22Rv1 (cell line): ENCODE results near the gene EGR2.
"Not testable (repeated sequence)": the region's sequence is repeated elsewhere in the genome, so short reads cannot be mapped to it uniquely, and the experiment has no call there.

Source experiments
- H3K27ac ChIP-seq: fragments of 450-650 bp; 2 replicates; pipeline ENCODE4 v1.5.1; 2017
- CTCF ChIP-seq: fragments of 450-650 bp; IDR thresholded peaks from 2 replicates; pipeline ENCODE4 v1.5.1; 2017; ENCODE audit warnings: mild to moderate bottlenecking
- ZFX ChIP-seq: fragments of 450-650 bp; IDR thresholded peaks from 2 replicates; pipeline ENCODE4 v1.6.1; 2017; ENCODE audit warnings: antibody characterized with exemption, borderline replicate concordance

EGR2 gene

GRCh38 chr10:62794306-62794705 lies 21.9 kb downstream of the EGR2 start:
- TF ChIP-seq CTCF (no peak), ZFX (no peak)
- no peak overlapping the region for H3K27ac ChIP-seq

- TF ChIP-seq ZFX (no peak), CTCF (no peak)
- no peak overlapping the region for H3K27ac ChIP-seq
Observed at GRCh38 chr10:62792261-62792660, 23.9 kb downstream of the EGR2 start.

GRCh38 chr10:62790571-62790970 lies 25.6 kb downstream of the EGR2 start:
- H3K27ac ChIP-seq, result no peak overlapping the region
- TF ChIP-seq CTCF (no peak), ZFX (no peak)

GRCh38 chr10:62790019-62790555 lies 26.1 kb downstream of the EGR2 start:
- no peak overlapping the region for H3K27ac ChIP-seq
- TF ChIP-seq ZFX, result no peak
- no peak for TF ChIP-seq CTCF

GRCh38 chr10:62788861-62789467 lies 27.2 kb downstream of the EGR2 start:
- H3K27ac ChIP-seq, result no peak overlapping the region
- TF ChIP-seq CTCF, result no peak
- TF ChIP-seq ZFX, result no peak

GRCh38 chr10:62788285-62788684 lies 27.9 kb downstream of the EGR2 start:
- not testable (repeated sequence) for H3K27ac ChIP-seq

- H3K27ac ChIP-seq, result not testable (repeated sequence)
Observed at GRCh38 chr10:62784537-62784936, 31.6 kb downstream of the EGR2 start.

GRCh38 chr10:62779487-62780248 lies 36.5 kb downstream of the EGR2 start:
- no peak overlapping the region for H3K27ac ChIP-seq
- TF ChIP-seq CTCF, result no peak
